Subcutaneous adipose tissue (tissue), 4 donors: ENCODE data around the gene GPR152. TPM values are rescaled to one million over a fixed set of nuclear protein-coding genes. Genes with fewer than 3 reads are reported as not detected.

Experiments used
- CTCF ChIP-seq: fragments of 450-650 bp; IDR thresholded peaks from one replicate; pipeline ENCODE4 v1.5.1; 2016; ENCODE audit warnings: low read depth, mild to moderate bottlenecking, control low read depth, antibody characterized with exemption, moderate library complexity
- total RNA-seq, 4 donors: library from RNA; depleted of rRNA; stranded (reverse); fragments of >200 nt; gene quantifications; one replicate each; pipeline ENCODE4 v1.1.0, GENCODE V29; 2016

GPR152 gene
- total RNA-seq = not detected

- no peak for TF ChIP-seq CTCF
Measured at GRCh38 chr11:67452141-67452952, at the start of gene GPR152. GPR152 (minus strand) TSS chr11:67452729; CDS start chr11:67452724, 5 bp downstream.

- no peak for TF ChIP-seq CTCF
Measured at GRCh38 chr11:67501854-67502253, 49.3 kb upstream of the GPR152 start.

- no peak for TF ChIP-seq CTCF
Measured at GRCh38 chr11:67500831-67501715, 48.5 kb upstream of the GPR152 start.

GRCh38 chr11:67500484-67500821, 47.9 kb upstream of the GPR152 start:
- TF ChIP-seq CTCF = no peak

- no peak for TF ChIP-seq CTCF
Measured at GRCh38 chr11:67499808-67500483, 47.4 kb upstream of the GPR152 start.

- TF ChIP-seq CTCF = no peak
Measured at GRCh38 chr11:67498544-67498972, 46.0 kb upstream of the GPR152 start.
